Right lobe of liver (tissue), 6 donors: ENCODE measurements around the gene RBFOX1. TPM values are rescaled to one million over a fixed set of nuclear protein-coding genes. Genes with fewer than 3 reads are reported as not detected.

Experiments
- ATAC-seq, 4 donors: fragments of 200-7000 bp; cut with Tn5 transposase; one replicate each; pipeline ENCODE4 v1.9.1; 2020; ENCODE audit warnings: mild to moderate bottlenecking in 4 of 4, moderate library complexity in 4 of 4
- DNase-seq, 3 donors: peaks; one replicate each; pipeline ENCODE4 v3.0.0-alpha.2; 2020
- H3K27ac ChIP-seq, 3 donors: fragments of 200-600 bp; one replicate each; pipeline ENCODE4 v1.8.0; 2022
- H3K27me3 ChIP-seq, 2 donors: fragments of 200-600 bp; one replicate each; pipeline ENCODE4 v1.8.0; 2022
- H3K36me3 ChIP-seq, 4 donors: fragments of 200-600 bp; sonication (generic) in 1 of 4; one replicate each; pipeline versions ENCODE4 v1.5.1 to v1.8.0; 2017 to 2022; ENCODE audit warnings: control low read depth in 1 of 4
- H3K4me1 ChIP-seq, 4 donors: fragments of 200-600 bp; sonication (generic) in 1 of 4; one replicate each; pipeline versions ENCODE4 v1.5.1 to v1.8.0; 2017 to 2022; ENCODE audit warnings: control low read depth in 1 of 4
- H3K4me3 ChIP-seq, 3 donors: fragments of 200-600 bp; one replicate each; pipeline ENCODE4 v1.8.0; 2022
- H3K9me3 ChIP-seq, 4 donors: fragments of 200-600 bp; sonication (generic) in 1 of 4; one replicate each; pipeline versions ENCODE4 v1.5.1 to v1.8.0; 2017 to 2022; ENCODE audit warnings: control low read depth in 1 of 4
- POLR2A ChIP-seq: fragments of 450-650 bp; IDR thresholded peaks from one replicate; pipeline ENCODE4 v1.6.1; 2017; ENCODE audit warnings: antibody characterized with exemption, mild to moderate bottlenecking
- WGBS: methylation state at CpG from one replicate; pipeline ENCODE4 v1.1.6; 2018; ENCODE audit warnings: low coverage, low lambda C conversion rate; ENCODE audit not compliant: insufficient coverage; ENCODE audit errors: missing lambda C conversion rate; 5-methylcytosine and 5-hydroxymethylcytosine counted together
- intact Hi-C, 2 donors: fragments of 100-400 bp; cut with DNase I; formaldehyde crosslinking; loops; one replicate each; pipeline versions ENCODE4 v1.11.2 to v1.14.1; 2022
- total RNA-seq, 6 experiments: library from RNA; depleted of rRNA in 2 of 6; stranded (reverse); fragments of >200 nt in 2 of 6; fragmentation: NEBNext Ultra II Directional in 3 of 6; extraction: Animal tissue kit (Norgen Biotek cat#: 25700) in 3 of 6; gene quantifications; one replicate each; pipeline versions ENCODE4 v1.1.0 to v1.2.4, GENCODE V29; 2016 to 2023
- TF ChIP-seq, protein P1 (sequence below), 4 donors: fragments of 200-600 bp in 3 of 4; fragments of 450-650 bp in 1 of 4; IDR thresholded peaks; one replicate each; pipeline versions ENCODE4 v1.5.1 to v1.8.0; 2016 to 2022; ENCODE audit warnings: antibody characterized with exemption in 4 of 4, mild to moderate bottlenecking in 2 of 4
- donor health status: DM: no; HTN: yes; CAD: no.
- donor health status: DM: no; HTN: no; CAD: no.
- donor health status: DM: no; HTN: no; CAD: no.
- donor health status: DM: no; HTN: yes; CAD: no.
- donor health status: DM: no; HTN: yes; CAD: no.

The RBFOX1 gene
- total RNA-seq, 6 experiments from 2014 or later, result 0.19 TPM; not detected in 5

DNA sequence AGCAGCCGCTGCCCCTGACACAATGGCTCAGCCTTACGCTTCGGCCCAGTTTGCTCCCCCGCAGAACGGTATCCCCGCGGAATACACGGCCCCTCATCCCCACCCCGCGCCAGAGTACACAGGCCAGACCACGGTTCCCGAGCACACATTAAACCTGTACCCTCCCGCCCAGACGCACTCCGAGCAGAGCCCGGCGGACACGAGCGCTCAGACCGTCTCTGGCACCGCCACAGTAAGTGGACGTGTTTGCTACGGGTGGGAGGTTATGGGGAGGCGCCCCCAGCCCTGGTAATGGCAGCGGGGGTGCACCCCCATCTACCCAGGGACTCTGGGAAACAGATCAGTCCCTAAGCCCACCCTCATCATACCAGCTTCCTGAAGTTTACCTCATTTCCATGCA lies 185.5 kb downstream of the RBFOX1 start:
- WGBS, result 84% methylated on average over 14 of the region's 25 CpGs
- DNase-seq, result no peak

DNA sequence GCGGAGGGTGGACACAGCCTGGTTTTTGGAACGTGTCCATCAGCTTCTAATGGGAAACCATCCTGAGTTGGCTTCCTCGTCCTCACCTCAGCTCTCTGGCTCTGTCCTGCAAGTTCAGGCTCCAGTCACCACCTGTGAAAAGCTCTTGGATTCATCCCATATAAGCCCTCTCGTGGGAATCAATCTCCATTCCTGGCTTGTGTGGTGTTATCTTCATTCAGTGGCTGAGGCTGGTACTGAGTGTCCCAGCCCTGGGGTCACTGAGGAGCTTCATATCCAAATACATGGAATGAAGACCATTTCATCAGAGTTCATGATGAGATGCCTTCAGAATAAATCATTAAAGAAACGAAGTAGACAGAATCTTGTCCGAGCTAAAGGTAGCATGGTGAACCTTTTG lies 189.2 kb downstream of the RBFOX1 start:
- TF ChIP-seq, protein P1, sequence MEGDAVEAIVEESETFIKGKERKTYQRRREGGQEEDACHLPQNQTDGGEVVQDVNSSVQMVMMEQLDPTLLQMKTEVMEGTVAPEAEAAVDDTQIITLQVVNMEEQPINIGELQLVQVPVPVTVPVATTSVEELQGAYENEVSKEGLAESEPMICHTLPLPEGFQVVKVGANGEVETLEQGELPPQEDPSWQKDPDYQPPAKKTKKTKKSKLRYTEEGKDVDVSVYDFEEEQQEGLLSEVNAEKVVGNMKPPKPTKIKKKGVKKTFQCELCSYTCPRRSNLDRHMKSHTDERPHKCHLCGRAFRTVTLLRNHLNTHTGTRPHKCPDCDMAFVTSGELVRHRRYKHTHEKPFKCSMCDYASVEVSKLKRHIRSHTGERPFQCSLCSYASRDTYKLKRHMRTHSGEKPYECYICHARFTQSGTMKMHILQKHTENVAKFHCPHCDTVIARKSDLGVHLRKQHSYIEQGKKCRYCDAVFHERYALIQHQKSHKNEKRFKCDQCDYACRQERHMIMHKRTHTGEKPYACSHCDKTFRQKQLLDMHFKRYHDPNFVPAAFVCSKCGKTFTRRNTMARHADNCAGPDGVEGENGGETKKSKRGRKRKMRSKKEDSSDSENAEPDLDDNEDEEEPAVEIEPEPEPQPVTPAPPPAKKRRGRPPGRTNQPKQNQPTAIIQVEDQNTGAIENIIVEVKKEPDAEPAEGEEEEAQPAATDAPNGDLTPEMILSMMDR (IDR thresholded peaks at IDR 0.05), result no peak
- no peak for TF ChIP-seq POLR2A
- H3K4me1 ChIP-seq, result no peaks in the 10 kb centered on the region
- H3K36me3 ChIP-seq, result no peaks in the 10 kb centered on the region
- no peaks in the 10 kb centered on the region for H3K9me3 ChIP-seq
- 43% methylated on average over 6 of the region's 6 CpGs for WGBS
- no peak overlapping the region for H3K27ac ChIP-seq
- no peak overlapping the region for H3K4me3 ChIP-seq
- intact Hi-C loops, result no loop called here
- ATAC-seq (no peak), DNase-seq (no peak)
- no peaks in the 10 kb centered on the region for H3K27me3 ChIP-seq

More for the DNA sequence above, 185.5 kb downstream of the RBFOX1 start:
- peak in 1 of 4 donors; percentile 25 for ATAC-seq
- TF ChIP-seq POLR2A, result no peak
- TF ChIP-seq, protein P1 (IDR thresholded peaks at IDR 0.05), result no peak
- Histone ChIP-seq H3K4me1 (no peaks in the 10 kb centered on the region), H3K36me3 (no peaks in the 10 kb centered on the region), H3K4me3 (no peak overlapping the region), H3K27me3 (no peaks in the 10 kb centered on the region), H3K27ac (no peak overlapping the region), H3K9me3 (no peaks in the 10 kb centered on the region)
- intact Hi-C loops, result no loop called here

DNA sequence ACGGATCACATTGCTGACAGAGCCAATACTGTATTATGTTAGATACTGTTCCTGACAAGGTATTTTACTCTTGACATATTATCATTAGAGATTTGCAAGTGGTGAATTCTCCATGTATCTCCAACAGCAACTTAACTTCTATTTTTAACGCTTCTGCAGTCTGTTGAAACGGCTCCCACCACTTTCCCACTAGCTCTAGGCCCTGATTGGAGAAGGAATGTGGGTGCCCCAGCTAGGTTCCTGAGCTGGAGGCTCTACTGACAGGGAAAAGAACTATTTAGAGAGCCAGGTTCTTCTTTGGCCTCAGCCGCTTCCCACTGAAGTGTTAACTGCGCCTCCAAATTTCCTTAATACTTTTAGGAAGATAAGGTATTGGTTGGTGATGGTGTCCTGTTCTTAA lies 191.8 kb downstream of the RBFOX1 start:
- no peak overlapping the region for H3K4me3 ChIP-seq
- no peaks in the 10 kb centered on the region for H3K4me1 ChIP-seq
- no peaks in the 10 kb centered on the region for H3K27me3 ChIP-seq
- DNase-seq, result no peak
- no peaks in the 10 kb centered on the region for H3K36me3 ChIP-seq
- no peak for ATAC-seq
- WGBS, result 31% methylated on average over 5 of the region's 5 CpGs
- intact Hi-C loops, result no loop called here
- no peak overlapping the region for H3K27ac ChIP-seq
- TF ChIP-seq, protein P1 (IDR thresholded peaks at IDR 0.05), result no peak
- no peak for TF ChIP-seq POLR2A
- H3K9me3 ChIP-seq, result no peaks in the 10 kb centered on the region

DNA sequence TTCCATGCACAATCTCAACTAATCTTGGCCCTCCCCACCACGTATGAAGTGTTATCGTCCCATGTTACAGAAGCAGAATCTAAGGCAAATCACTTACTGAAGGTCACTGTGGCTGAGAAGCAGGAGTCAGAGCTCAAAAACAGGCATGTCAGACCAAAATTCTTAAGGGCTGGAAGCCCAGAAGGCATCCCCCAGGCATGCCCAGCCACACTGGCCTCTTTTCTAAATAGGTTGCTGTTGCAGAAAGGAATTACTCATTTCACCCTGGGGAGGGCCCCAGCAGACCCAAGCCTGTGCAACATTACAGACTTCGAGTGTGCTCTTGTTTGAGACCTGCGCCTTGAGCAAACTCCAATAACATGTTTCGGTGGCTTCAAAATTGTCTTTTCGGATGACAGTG lies 194.1 kb downstream of the RBFOX1 start:
- ATAC-seq, result no peak
- 68% methylated on average over 5 of the region's 6 CpGs for WGBS
- intact Hi-C loops, result no loop called here
- TF ChIP-seq, protein P1 (IDR thresholded peaks at IDR 0.05), result no peak
- no peak for TF ChIP-seq POLR2A
- H3K9me3 ChIP-seq, result no peaks in the 10 kb centered on the region
- H3K27ac ChIP-seq, result no peak overlapping the region
- no peak overlapping the region for H3K4me3 ChIP-seq
- H3K27me3 ChIP-seq, result no peaks in the 10 kb centered on the region
- DNase-seq, result no peak
- H3K36me3 ChIP-seq, result no peaks in the 10 kb centered on the region
- H3K4me1 ChIP-seq, result no peaks in the 10 kb centered on the region

DNA sequence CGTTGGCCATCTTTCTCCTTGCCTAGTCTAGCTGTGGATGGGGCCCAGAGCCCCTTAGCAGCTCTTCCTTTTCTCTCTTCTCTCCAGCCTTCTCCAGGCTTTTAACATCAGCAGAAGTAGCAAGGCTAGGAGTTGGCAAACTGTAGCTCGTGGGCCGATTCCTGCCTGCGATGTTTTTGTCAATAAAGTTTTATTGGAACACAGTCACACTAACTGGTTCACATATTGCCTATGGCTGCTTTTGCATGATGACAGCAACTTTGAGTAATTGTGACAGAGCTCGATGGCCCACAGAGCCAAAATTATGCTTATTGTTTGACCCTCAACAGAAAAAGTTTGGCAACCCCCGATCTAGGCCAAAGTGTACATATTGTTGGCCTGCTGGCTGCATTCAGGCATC lies 199.9 kb downstream of the RBFOX1 start:
- no peak for TF ChIP-seq POLR2A
- TF ChIP-seq, protein P1 (IDR thresholded peaks at IDR 0.05), result no peak
- Histone ChIP-seq H3K36me3 (no peaks in the 10 kb centered on the region), H3K27ac (no peak overlapping the region), H3K9me3 (no peaks in the 10 kb centered on the region), H3K27me3 (no peaks in the 10 kb centered on the region), H3K4me1 (no peaks in the 10 kb centered on the region), H3K4me3 (no peak overlapping the region)
- ATAC-seq, result no peak
- intact Hi-C loops, result no loop called here
- no peak for DNase-seq
- 85% methylated on average over 5 of the region's 6 CpGs for WGBS
